Adipocyte (in vitro differentiated cells): ENCODE data around the gene ZNF524.

Experiments
- DNase-seq: peaks from one replicate; pipeline ENCODE4 v3.0.0-alpha.2; 2015; ENCODE audit warnings: low read depth
- H3K27me3 ChIP-seq: replicated peaks from 2 replicates; pipeline ENCODE4 v1.7.0; 2013; ENCODE audit warnings: mild to moderate bottlenecking, low read length, moderate library complexity; ENCODE audit not compliant: control insufficient read depth, insufficient read depth
- H3K36me3 ChIP-seq: 2 replicates; pipeline ENCODE4 v1.7.0; 2013; ENCODE audit warnings: low read length, mild to moderate bottlenecking, moderate library complexity; ENCODE audit not compliant: control insufficient read depth, insufficient read depth, severe bottlenecking
- H3K4me1 ChIP-seq: 2 replicates; pipeline ENCODE4 v1.7.0; 2013; ENCODE audit warnings: mild to moderate bottlenecking, low read length, moderate library complexity; ENCODE audit not compliant: control insufficient read depth, insufficient read depth
- H3K4me3 ChIP-seq: 2 replicates; pipeline ENCODE4 v1.7.0; 2013; ENCODE audit warnings: mild to moderate bottlenecking, low read length, moderate library complexity
- H3K9ac ChIP-seq: 2 replicates; pipeline ENCODE4 v1.7.0; 2013; ENCODE audit warnings: mild to moderate bottlenecking, low read length, moderate library complexity
- H3K9me3 ChIP-seq: 2 replicates; pipeline ENCODE4 v1.7.0; 2013; ENCODE audit warnings: mild to moderate bottlenecking, low read length, moderate library complexity; ENCODE audit not compliant: control insufficient read depth

Gene ZNF524

GRCh38 chr19:55615543-55616394 lies 15.7 kb downstream of the ZNF524 start:
- DNase-seq, result no peak
- Histone ChIP-seq H3K4me1 (peaks cover 23% of the 10 kb centered on the region), H3K36me3 (peaks cover 18% of the 10 kb centered on the region), H3K27me3 (no peaks in the 10 kb centered on the region), H3K9ac (no peak overlapping the region), H3K9me3 (no peaks in the 10 kb centered on the region), H3K4me3 (no peak overlapping the region)

GRCh38 chr19:55616395-55616875 lies 16.3 kb downstream of the ZNF524 start:
- Histone ChIP-seq H3K4me3 (no peak overlapping the region), H3K9me3 (no peaks in the 10 kb centered on the region), H3K9ac (no peak overlapping the region), H3K27me3 (no peaks in the 10 kb centered on the region), H3K36me3 (peaks cover 18% of the 10 kb centered on the region), H3K4me1 (peaks cover 25% of the 10 kb centered on the region)
- DNase-seq, result no peak

GRCh38 chr19:55617426-55617825 lies 17.3 kb downstream of the ZNF524 start:
- Histone ChIP-seq H3K9me3 (no peaks in the 10 kb centered on the region), H3K36me3 (peaks cover 18% of the 10 kb centered on the region), H3K27me3 (no peaks in the 10 kb centered on the region), H3K4me3 (no peak overlapping the region), H3K9ac (no peak overlapping the region), H3K4me1 (peaks cover 25% of the 10 kb centered on the region)
- DNase-seq, result no peak

- no peak overlapping the region for H3K4me3 ChIP-seq
- H3K36me3 ChIP-seq, result peaks cover 18% of the 10 kb centered on the region
- DNase-seq, result no peak
- peaks cover 26% of the 10 kb centered on the region for H3K4me1 ChIP-seq
- H3K9me3 ChIP-seq, result no peaks in the 10 kb centered on the region
- peak overlapping the region; percentile 54 for H3K9ac ChIP-seq
- no peaks in the 10 kb centered on the region for H3K27me3 ChIP-seq
These were observed 18.3 kb downstream of the ZNF524 start for GRCh38 chr19:55618426-55618825.

- H3K9me3 ChIP-seq, result no peaks in the 10 kb centered on the region
- no peaks in the 10 kb centered on the region for H3K27me3 ChIP-seq
- H3K4me1 ChIP-seq, result peaks cover 32% of the 10 kb centered on the region
- H3K36me3 ChIP-seq, result peaks cover 18% of the 10 kb centered on the region
- peak overlapping the region; percentile 54 for H3K9ac ChIP-seq
- no peak overlapping the region for H3K4me3 ChIP-seq
- peak; percentile 48 for DNase-seq
These were observed 19.2 kb downstream of the ZNF524 start for GRCh38 chr19:55619286-55619685.

- H3K9me3 ChIP-seq, result no peaks in the 10 kb centered on the region
- peaks cover 14% of the 10 kb centered on the region for H3K36me3 ChIP-seq
- DNase-seq, result no peak
- no peak overlapping the region for H3K4me3 ChIP-seq
- no peaks in the 10 kb centered on the region for H3K27me3 ChIP-seq
- H3K9ac ChIP-seq, result no peak overlapping the region
- H3K4me1 ChIP-seq, result peaks cover 32% of the 10 kb centered on the region
These were observed 20.5 kb downstream of the ZNF524 start for GRCh38 chr19:55620410-55621204.

GRCh38 chr19:55621205-55621672 lies 21.2 kb downstream of the ZNF524 start:
- Histone ChIP-seq H3K9ac (no peak overlapping the region), H3K4me1 (peaks cover 32% of the 10 kb centered on the region), H3K27me3 (no peaks in the 10 kb centered on the region), H3K9me3 (no peaks in the 10 kb centered on the region), H3K4me3 (no peak overlapping the region), H3K36me3 (peaks cover 10% of the 10 kb centered on the region)
- DNase-seq, result no peak

GRCh38 chr19:55621673-55622231 lies 21.7 kb downstream of the ZNF524 start:
- no peak overlapping the region for H3K9ac ChIP-seq
- DNase-seq, result no peak
- no peaks in the 10 kb centered on the region for H3K9me3 ChIP-seq
- H3K27me3 ChIP-seq, result no peaks in the 10 kb centered on the region
- H3K4me3 ChIP-seq, result no peak overlapping the region
- peaks cover 32% of the 10 kb centered on the region for H3K4me1 ChIP-seq
- H3K36me3 ChIP-seq, result peaks cover 5% of the 10 kb centered on the region

GRCh38 chr19:55622242-55622969 lies 22.3 kb downstream of the ZNF524 start:
- peaks cover 3% of the 10 kb centered on the region for H3K36me3 ChIP-seq
- H3K4me1 ChIP-seq, result peaks cover 32% of the 10 kb centered on the region
- no peaks in the 10 kb centered on the region for H3K9me3 ChIP-seq
- H3K9ac ChIP-seq, result no peak overlapping the region
- H3K4me3 ChIP-seq, result no peak overlapping the region
- DNase-seq, result no peak
- no peaks in the 10 kb centered on the region for H3K27me3 ChIP-seq

GRCh38 chr19:55623130-55623529 lies 23.0 kb downstream of the ZNF524 start:
- Histone ChIP-seq H3K4me3 (no peak overlapping the region), H3K36me3 (no peaks in the 10 kb centered on the region), H3K27me3 (no peaks in the 10 kb centered on the region), H3K9ac (peak overlapping the region; percentile 12), H3K4me1 (peaks cover 32% of the 10 kb centered on the region), H3K9me3 (no peaks in the 10 kb centered on the region)
- no peak for DNase-seq
